HTERT RPE-1 (cell line): ENCODE data around the gene NINJ2.

Experiments
- in situ Hi-C: fragments of 300-500 bp; cut with MboI; formaldehyde crosslinking; loops from 4 replicates; pipeline ENCODE4 v1.14.3; 2020; ENCODE audit warnings: low sequenced_read_pairs

The NINJ2 gene

GRCh38 chr12:571795-572531 is 91.3 kb downstream of the NINJ2 start:
- in situ Hi-C loops: no loop called here

GRCh38 chr12:570921-571794 is 92.1 kb downstream of the NINJ2 start:
- in situ Hi-C loops: no loop called here

- in situ Hi-C loops: no loop called here
Measured at GRCh38 chr12:570435-570920, 92.8 kb downstream of the NINJ2 start.

GRCh38 chr12:569803-570434 is 93.3 kb downstream of the NINJ2 start:
- in situ Hi-C loops: no loop called here

GRCh38 chr12:569091-569676 is 94.1 kb downstream of the NINJ2 start:
- in situ Hi-C loops: no loop called here

- in situ Hi-C loops: no loop called here
Measured at GRCh38 chr12:568486-568885, 94.8 kb downstream of the NINJ2 start.

GRCh38 chr12:565589-566105 is 97.6 kb downstream of the NINJ2 start:
- in situ Hi-C loops: no loop called here

GRCh38 chr12:565161-565560 is 98.1 kb downstream of the NINJ2 start:
- in situ Hi-C loops: no loop called here

- in situ Hi-C loops: no loop called here
Measured at GRCh38 chr12:563787-564298, 99.4 kb downstream of the NINJ2 start.

GRCh38 chr12:563250-563781 is 99.9 kb downstream of the NINJ2 start:
- in situ Hi-C loops: no loop called here

GRCh38 chr12:562634-563033 is 100.6 kb downstream of the NINJ2 start:
- in situ Hi-C loops: no loop called here

GRCh38 chr12:561908-562593 is 101.2 kb downstream of the NINJ2 start:
- in situ Hi-C loops: no loop called here

- in situ Hi-C loops: no loop called here
Measured at GRCh38 chr12:561391-561705, 101.9 kb downstream of the NINJ2 start.

GRCh38 chr12:560691-561390 is 102.4 kb downstream of the NINJ2 start:
- in situ Hi-C loops: no loop called here

- in situ Hi-C loops: no loop called here
Measured at GRCh38 chr12:559906-560455, 103.3 kb downstream of the NINJ2 start.

GRCh38 chr12:559208-559905 is 103.9 kb downstream of the NINJ2 start:
- in situ Hi-C loops: no loop called here

- in situ Hi-C loops: no loop called here
Measured at GRCh38 chr12:558580-558979, 104.7 kb downstream of the NINJ2 start.

- in situ Hi-C loops: no loop called here
Measured at GRCh38 chr12:556498-556897, 106.7 kb downstream of the NINJ2 start.

GRCh38 chr12:554001-554285 is 109.3 kb downstream of the NINJ2 start:
- in situ Hi-C loops: no loop called here
